HG03025 (cell line): Measurements from ENCODE around the gene SLC33A1.
"Not testable (repeated sequence)": the region's sequence is repeated elsewhere in the genome, so short reads cannot be mapped to it uniquely, and the experiment has no call there.

Source experiments
- ATAC-seq: cut with Tn5 transposase; IDR thresholded peaks from one replicate; pipeline ENCODE4 v1.9.1; 2021; ENCODE audit warnings: mild to moderate bottlenecking, moderate library complexity; ENCODE audit not compliant: unreplicated experiment, low FRiP score

SLC33A1 gene

GRCh38 chr3:155862290-155862982, 8.2 kb upstream of the SLC33A1 start:
- ATAC-seq: not testable (repeated sequence)

DNA sequence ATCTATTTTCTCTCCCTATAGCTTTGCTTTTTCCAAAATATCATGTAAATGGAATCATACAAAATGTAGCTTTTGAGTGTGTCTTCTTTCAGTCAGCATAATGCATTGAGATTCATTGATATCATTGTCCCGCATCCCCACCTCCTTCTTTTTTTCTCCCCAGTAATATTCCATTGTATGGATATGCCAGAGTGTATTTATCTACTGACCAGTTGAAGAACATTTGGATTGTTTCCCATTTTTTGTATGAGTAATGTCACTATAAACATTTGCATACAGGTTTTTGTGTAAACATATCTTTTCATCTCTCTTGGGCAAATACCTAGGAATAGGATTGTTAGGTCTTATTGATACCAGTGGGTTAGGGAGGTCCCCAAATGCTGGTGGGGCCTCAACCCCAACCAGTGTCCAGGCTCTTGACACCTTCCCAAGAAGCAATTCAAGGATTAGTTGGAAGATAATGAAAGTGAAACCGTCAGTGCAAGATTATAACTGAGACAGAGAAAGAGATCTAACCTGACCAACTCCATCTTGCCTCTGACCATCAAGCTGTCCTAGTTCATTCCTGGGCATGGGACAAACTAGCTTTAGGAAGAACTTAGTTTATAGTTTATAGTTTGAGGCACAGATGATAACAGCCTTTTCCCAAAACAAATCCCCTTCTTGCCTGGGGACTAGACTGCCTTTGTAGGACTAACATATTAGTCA, 7.4 kb upstream of the SLC33A1 start:
- no peak for ATAC-seq

DNA sequence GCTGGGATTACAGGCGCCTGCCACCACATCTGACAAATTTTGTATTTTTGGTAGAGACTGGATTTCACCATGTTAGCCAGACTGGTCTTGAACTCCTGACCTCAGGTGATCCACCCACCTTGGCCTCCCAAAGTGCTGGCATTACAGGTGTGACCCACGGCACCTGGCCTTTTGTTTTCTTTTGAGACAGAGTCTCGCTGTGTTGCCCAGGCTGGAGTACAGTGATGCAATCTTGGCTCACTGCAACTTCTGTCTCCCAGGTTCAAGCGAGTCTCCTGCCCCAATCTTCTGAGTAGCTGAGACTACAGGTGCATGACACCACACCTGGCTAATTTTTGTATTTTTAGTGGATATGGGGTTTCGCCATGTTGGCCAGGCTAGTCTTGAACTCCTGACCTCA, 6.2 kb upstream of the SLC33A1 start:
- not testable (repeated sequence) for ATAC-seq

DNA sequence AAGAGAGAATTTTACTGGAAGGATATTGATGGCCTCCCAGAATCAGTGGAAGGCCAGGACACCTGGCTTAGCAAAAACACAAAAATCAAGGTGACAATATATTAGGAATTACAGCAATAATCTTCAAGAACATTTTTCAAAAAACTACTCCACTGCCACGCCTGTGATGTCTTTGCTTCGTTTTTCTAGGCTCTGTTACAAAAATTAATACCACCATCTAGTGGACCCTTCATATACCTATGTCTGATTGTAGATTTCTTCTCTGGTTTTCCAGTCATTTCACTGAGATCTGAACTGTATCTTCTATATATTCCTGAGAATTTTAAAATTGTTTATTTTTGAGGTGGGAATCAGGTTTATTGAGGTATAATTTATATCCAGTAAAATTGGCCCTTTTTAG, 5.6 kb upstream of the SLC33A1 start:
- no peak for ATAC-seq

- peak; percentile 6 for ATAC-seq
These were observed 750 bp downstream of the SLC33A1 start for GRCh38 chr3:155853214-155854140.

DNA sequence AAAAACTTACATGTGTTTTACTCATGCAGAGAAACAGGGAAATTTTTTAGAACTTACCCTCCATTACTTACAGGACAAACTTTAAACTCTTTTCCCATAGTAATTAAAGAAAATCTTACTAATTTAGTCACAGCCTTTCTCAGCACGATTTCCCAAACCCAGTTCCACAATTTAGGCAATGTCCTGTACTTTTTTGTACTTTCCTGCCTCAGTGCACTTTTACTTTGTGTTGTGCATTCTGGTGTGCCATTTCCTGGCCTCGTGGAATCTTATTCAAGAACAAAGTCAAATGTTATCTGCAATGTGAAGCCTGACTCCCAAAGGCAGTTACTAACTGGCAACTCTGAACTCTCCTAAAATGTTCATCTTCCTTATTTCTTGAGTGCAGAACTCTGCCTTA, 1.9 kb downstream of the SLC33A1 start:
- ATAC-seq: no peak

DNA sequence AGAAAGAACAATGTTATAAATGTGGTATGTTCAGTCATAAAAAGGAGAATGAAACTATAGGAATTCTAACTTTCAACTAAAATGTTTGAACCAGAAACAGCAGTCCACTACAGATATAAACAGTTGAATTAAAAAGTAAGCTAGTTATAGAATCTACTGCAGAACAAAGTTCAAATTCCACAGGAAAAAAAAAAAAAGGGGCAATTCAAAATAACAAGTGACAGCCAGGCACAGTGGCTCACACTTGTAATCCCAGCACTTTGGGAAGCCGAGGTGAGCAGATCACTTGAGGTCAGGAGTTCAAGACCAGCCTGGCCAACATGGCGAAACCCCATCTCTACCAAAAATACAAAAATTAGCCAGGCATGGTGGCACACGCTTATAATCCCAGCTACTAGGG, 4.8 kb downstream of the SLC33A1 start:
- ATAC-seq: not testable (repeated sequence)

DNA sequence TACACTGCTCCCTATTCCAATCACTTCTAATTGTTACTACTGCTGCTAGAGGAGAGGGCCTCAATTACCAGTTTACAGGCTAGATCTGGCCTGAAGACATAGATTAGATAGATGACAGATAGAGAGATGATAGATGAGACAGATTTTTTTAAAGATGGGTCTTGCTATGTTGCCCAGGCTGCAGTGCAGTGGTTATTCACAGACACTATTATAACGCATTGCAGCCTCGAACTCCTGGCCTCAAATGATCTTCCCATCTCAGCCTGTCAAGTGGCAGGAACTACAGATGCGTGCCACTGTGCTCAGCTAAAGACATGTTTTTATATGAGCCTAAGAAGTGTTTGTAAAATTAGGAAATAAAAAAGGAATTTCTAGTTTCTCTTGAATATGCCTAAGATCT, 6.2 kb downstream of the SLC33A1 start:
- ATAC-seq: no peak

DNA sequence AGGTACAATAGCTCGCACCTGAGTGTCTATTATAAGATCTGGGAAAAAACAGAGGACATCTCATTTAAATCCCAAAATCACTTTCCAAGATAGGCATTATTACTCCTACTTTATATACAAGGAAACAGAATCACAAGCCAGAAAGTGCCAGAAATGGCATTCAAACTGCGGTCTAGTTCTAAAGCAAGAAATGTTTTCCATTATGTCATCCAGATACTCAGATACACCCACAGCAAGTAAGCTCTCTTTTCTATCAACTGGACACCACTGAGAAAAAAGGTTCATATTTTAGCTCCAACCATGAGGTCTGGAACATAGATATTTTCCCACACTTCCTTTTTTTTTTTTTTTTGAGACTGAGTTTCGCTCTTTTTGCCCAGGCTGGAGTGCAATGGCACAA, 8.1 kb downstream of the SLC33A1 start:
- ATAC-seq: no peak

GRCh38 chr3:155843569-155843968, 10.7 kb downstream of the SLC33A1 start:
- ATAC-seq: no peak

DNA sequence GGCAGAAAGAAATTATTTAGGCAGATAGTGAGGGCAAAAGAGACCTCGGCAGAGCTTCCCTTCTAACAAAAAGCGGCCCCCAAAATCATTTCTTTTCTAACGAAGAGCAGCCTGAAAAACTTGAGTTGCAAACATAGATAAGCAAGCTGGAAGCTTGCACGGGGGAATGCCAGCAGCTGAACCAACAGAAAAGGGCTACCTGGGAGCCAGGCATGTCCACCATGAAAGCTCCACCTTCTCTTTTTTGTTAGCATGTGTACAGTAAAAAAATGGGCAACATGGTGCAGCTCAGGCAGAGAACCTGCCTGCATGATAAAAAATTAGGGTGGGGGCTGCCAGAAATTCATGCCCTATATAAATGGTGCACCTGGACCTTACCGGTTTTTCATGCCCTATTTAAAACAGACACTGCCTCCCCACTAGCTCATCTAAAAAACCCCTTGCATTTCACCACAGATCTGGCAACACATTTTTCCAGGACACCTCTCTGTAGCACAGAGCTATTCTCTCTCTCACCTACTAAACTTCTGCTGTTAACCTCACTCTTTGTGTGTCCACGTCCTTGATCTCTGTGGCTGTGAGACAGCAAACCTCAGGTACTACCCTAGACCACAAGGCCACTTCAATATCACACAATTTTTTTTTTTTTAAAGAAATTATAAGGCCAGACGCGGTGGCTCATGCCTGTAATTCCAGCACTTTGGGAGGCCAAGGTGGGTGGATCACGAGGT, 18.7 kb downstream of the SLC33A1 start:
- ATAC-seq: no peak

DNA sequence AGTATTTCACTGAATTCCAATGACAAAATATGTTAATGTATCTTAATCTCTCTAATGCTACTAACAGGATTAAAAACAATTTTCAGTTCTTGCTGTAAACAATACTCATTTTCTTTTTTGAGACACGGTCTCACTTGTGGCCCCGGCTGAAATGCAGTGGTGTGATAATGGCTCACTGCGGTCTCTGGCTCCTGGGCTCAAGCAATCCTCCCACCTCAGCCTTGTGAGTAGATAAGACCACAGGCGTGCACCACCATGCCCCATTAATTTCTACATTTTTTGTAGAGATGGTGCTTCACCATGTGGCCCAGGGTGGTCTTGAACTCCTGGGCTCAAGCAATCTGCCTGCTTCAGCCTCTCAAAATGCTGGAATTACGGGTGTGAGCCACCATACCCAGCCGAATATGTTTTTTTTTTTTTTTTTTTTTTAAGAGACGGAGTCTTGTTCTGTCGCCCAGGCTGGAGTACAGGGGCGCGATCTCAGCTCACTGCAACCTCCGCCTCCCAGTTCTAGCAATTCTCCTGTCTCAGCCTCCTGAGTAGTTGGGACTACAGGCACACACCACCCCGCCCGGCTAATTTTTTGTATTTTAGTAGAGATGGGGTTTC, 25.6 kb downstream of the SLC33A1 start:
- ATAC-seq: not testable (repeated sequence)

DNA sequence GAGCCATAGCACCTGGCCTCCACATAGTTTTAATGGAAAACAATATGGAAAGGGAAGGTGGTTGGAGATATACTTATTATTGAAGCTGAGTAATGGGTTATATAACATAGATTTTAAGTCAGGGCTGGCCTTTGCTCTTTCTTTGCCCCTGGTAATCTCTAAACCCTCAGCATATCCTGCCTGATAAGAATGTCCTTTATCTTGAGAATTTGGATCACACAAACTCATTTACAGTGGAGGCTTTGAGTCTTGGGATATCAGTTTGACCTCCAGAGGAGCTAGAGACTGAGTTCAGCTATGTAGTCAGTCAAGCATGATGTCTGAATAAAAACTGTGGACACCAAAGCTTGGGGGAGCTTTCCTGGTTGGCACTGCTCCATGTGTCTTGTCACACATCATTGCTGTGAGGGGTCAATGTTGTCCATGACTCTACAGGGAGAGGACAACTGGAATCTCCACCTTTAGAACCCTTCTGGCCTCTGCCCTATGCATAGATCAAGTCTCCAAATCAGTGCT, 39.1 kb downstream of the SLC33A1 start:
- ATAC-seq: no peak

- not testable (repeated sequence) for ATAC-seq
These were observed 41.0 kb downstream of the SLC33A1 start for GRCh38 chr3:155813224-155813623.

DNA sequence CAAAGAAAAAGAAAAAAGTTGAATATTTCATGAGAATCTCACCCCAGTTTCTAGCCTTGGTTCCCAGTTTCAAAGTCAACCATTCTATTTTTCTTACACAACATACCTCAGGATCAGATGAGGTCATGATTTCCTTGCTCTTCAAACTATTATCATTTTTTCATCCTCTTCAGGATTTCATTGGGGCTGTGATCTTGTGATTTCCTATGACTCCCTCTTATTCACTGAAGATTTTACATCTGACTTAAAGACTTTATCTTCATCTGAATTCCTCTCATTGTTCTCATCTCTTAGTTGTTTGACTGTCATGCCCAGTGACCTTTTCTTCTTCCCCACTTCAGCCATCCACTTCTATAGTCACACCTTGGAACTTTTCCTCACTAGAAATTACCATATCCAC, 45.0 kb downstream of the SLC33A1 start:
- ATAC-seq: no peak

GRCh38 chr3:155807823-155808222, 46.4 kb downstream of the SLC33A1 start:
- no peak for ATAC-seq

DNA sequence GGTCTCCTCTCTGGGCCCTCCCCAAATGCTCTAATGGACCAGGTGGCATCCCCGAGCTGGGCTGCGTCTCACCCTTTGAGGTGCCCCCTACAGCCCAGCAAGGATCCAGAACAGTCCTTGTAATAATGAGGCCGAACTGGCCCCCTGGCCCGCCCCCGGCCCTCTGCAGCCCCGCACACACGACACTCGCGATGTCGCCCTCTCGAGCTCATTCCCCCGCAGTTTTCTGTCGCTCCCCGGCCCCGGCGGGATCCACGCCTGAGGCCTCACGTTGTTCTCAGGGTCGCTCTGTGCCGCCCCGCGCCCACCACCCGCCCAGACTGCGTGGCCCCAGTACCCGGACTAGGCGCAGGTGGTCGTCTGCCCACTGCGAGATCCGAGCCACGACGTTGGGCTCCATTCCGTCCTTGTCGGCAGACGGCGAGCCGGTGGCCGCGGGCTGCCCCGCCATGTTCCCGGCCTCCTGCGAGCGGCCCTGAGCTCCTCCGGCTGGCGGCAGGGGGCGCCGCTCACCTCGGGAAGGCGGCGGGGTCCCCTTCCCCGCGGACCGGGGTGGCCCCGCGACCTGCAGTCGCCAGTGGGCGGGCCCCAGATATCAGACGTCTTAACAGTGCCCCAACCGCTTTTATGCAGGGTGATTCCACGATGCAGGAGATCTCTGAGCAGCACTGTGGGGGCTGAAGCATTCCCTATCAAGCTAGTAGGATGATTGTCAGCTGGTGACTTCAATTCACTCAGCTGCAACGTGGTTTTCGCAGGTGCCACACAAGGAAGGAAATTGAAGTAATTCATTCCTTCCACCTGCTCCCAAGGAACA, 48.2 kb downstream of the SLC33A1 start, which contains the start of gene C3orf33:
Gene C3orf33 (minus strand): TSS at position 477 of the 817 bp plus-strand sequence. CDS start 26 bp downstream, at position 451.
- ATAC-seq: peak; percentile 94

DNA sequence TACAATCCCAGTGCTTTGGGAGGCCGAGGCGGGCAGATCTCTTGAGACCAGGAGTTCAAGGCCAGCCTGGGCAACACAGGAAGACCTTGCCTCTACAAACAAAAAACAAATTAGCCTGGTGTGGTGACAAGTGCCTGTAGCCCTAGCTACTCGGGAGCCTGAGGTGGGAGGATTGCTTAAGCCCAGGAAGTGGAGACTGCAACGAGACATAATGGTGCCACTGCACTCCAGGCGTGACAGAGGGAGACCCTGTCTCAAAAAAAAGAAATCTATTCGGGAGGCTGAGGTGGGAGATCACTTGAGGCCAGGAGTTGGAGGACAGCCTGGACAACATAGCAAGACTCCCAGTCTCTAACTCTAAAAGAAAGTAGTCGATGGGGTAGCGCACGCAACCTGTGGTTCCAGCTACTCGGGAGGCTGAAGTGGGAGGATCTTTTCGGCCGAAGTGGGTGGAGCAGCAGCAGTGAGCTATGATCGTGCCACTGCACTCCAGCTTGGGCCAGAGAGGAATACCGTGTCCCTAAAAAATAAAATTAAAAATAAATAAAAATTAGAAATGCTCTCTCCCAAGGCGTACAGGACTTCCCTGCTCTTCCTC, 48.9 kb downstream of the SLC33A1 start:
- no peak for ATAC-seq
